Cardiac muscle cell (in vitro differentiated cells and primary cell): ENCODE data around the gene DLG2. TPM values are rescaled to one million over a fixed set of nuclear protein-coding genes. Genes with fewer than 3 reads are reported as not detected.

Source experiments
- DNase-seq, 2 donors: peaks; one replicate each; pipeline versions ENCODE4 v3.0.0 to v3.0.0-alpha.2; 2010 to 2017; ENCODE audit warnings: low read depth in 1 of 2, low spot score in 1 of 2
- H3K27ac ChIP-seq: fragments of 200-600 bp; sonication (generic); 2 replicates; pipeline ENCODE4 v1.5.1; 2016
- H3K27me3 ChIP-seq: fragments of 200-600 bp; sonication (generic); 2 replicates; pipeline ENCODE4 v1.6.0; 2016; ENCODE audit warnings: control low read depth
- H3K36me3 ChIP-seq: fragments of 200-600 bp; sonication (generic); 2 replicates; pipeline ENCODE4 v1.5.1; 2016; ENCODE audit warnings: control low read depth
- H3K4me1 ChIP-seq: fragments of 200-600 bp; sonication (generic); 2 replicates; pipeline ENCODE4 v1.8.1; 2017; ENCODE audit warnings: low read depth, mild to moderate bottlenecking, mixed run types
- H3K4me3 ChIP-seq: fragments of 200-600 bp; sonication (generic); 2 replicates; pipeline ENCODE4 v1.5.1; 2016; ENCODE audit warnings: mild to moderate bottlenecking
- H3K9me3 ChIP-seq: fragments of 200-600 bp; sonication (generic); 2 replicates; pipeline ENCODE4 v1.5.1; 2017; ENCODE audit warnings: low read depth, mild to moderate bottlenecking, control low read depth
- CTCF ChIP-seq: IDR thresholded peaks from 2 replicates; pipeline ENCODE4 v1.5.1; 2012; ENCODE audit warnings: low read depth, mild to moderate bottlenecking, low read length
- polyA plus RNA-seq: library from polyadenylated mRNA; unstranded; fragments of >200 nt; fragmentation: Nextera tagmentation; extraction: Ambion mirVana; gene quantifications from 2 replicates; pipeline ENCODE4 v1.2.1, GENCODE V29; 2016
- total RNA-seq: library from RNA; depleted of rRNA; stranded (reverse); fragments of >200 nt; gene quantifications from 2 replicates; pipeline ENCODE4 v1.2.3, GENCODE V29; 2016

The DLG2 gene
- total and polyA plus RNA-seq, 2 experiments from 2014 or later: 3.5 to 15.9 TPM

GRCh38 chr11:84594602-84595001 lies 1032.5 kb downstream of the DLG2 start:
- DNase-seq: no peak
- TF ChIP-seq CTCF: no peak
- H3K27me3 ChIP-seq: no peaks in the 10 kb centered on the region
- H3K4me3 ChIP-seq: no peak overlapping the region
- no peak overlapping the region for H3K27ac ChIP-seq
- H3K36me3 ChIP-seq: no peaks in the 10 kb centered on the region
- no peaks in the 10 kb centered on the region for H3K9me3 ChIP-seq
- H3K4me1 ChIP-seq: no peaks in the 10 kb centered on the region

- Histone ChIP-seq H3K27me3 (no peaks in the 10 kb centered on the region), H3K9me3 (no peaks in the 10 kb centered on the region), H3K4me1 (no peaks in the 10 kb centered on the region), H3K4me3 (no peak overlapping the region), H3K27ac (no peak overlapping the region), H3K36me3 (no peaks in the 10 kb centered on the region)
- TF ChIP-seq CTCF: no peak
- DNase-seq: no peak
Observed at GRCh38 chr11:84590106-84590505, 1037.0 kb downstream of the DLG2 start.

GRCh38 chr11:84588131-84588829 lies 1038.9 kb downstream of the DLG2 start:
- Histone ChIP-seq H3K4me3 (no peak overlapping the region), H3K36me3 (no peaks in the 10 kb centered on the region), H3K4me1 (no peaks in the 10 kb centered on the region), H3K27me3 (no peaks in the 10 kb centered on the region), H3K27ac (no peak overlapping the region), H3K9me3 (no peaks in the 10 kb centered on the region)
- no peak for DNase-seq
- TF ChIP-seq CTCF: no peak

GRCh38 chr11:84583106-84583505 lies 1044.0 kb downstream of the DLG2 start:
- DNase-seq: no peak
- TF ChIP-seq CTCF: no peak
- H3K27me3 ChIP-seq: no peaks in the 10 kb centered on the region
- no peak overlapping the region for H3K27ac ChIP-seq
- no peaks in the 10 kb centered on the region for H3K36me3 ChIP-seq
- no peak overlapping the region for H3K4me3 ChIP-seq
- no peaks in the 10 kb centered on the region for H3K4me1 ChIP-seq
- no peaks in the 10 kb centered on the region for H3K9me3 ChIP-seq

GRCh38 chr11:84581083-84581482 lies 1046.1 kb downstream of the DLG2 start:
- Histone ChIP-seq H3K9me3 (no peaks in the 10 kb centered on the region), H3K36me3 (no peaks in the 10 kb centered on the region), H3K4me1 (no peaks in the 10 kb centered on the region), H3K27me3 (no peaks in the 10 kb centered on the region), H3K27ac (no peak overlapping the region), H3K4me3 (no peak overlapping the region)
- TF ChIP-seq CTCF: no peak
- no peak for DNase-seq

GRCh38 chr11:84580428-84580827 lies 1046.7 kb downstream of the DLG2 start:
- H3K9me3 ChIP-seq: no peaks in the 10 kb centered on the region
- no peaks in the 10 kb centered on the region for H3K36me3 ChIP-seq

More at GRCh38 chr11:84580428-84580827, 1046.7 kb downstream of the DLG2 start:
- Histone ChIP-seq H3K4me3 (no peak overlapping the region), H3K4me1 (no peaks in the 10 kb centered on the region), H3K27ac (no peak overlapping the region), H3K27me3 (no peaks in the 10 kb centered on the region)
- DNase-seq: no peak
- no peak for TF ChIP-seq CTCF
